GM23338 (cell line): ENCODE measurements around the gene PEDS1. TPM values are rescaled to one million over a fixed set of nuclear protein-coding genes. Genes with fewer than 3 reads are reported as not detected.

Experiments used
- ATAC-seq: fragments of 200-7000 bp; cut with Tn5 transposase; 3 replicates; pipeline ENCODE4 v1.9.1; 2020
- DNase-seq: peaks from one replicate; pipeline ENCODE4 v3.0.0-alpha.2; 2015; ENCODE audit warnings: low spot score
- H2AFZ ChIP-seq: fragments of 200-600 bp; sonication (generic); 2 replicates; pipeline ENCODE4 v1.8.0; 2016; ENCODE audit warnings: antibody characterized with exemption, mild to moderate bottlenecking, moderate library complexity
- H3F3A ChIP-seq: fragments of 200-600 bp; sonication (generic); replicated peaks from 2 replicates; pipeline ENCODE4 v1.8.0; 2017; ENCODE audit warnings: antibody characterized with exemption, mixed run types, low read depth
- H3K27ac ChIP-seq: fragments of 200-600 bp; sonication (generic); 2 replicates; pipeline ENCODE4 v1.6.1; 2016; ENCODE audit warnings: low read depth
- H3K27me3 ChIP-seq: fragments of 200-600 bp; sonication (generic); 2 replicates; pipeline ENCODE4 v1.8.0; 2016; ENCODE audit warnings: mild to moderate bottlenecking, mixed run types, moderate library complexity; ENCODE audit not compliant: insufficient read depth
- H3K36me3 ChIP-seq: fragments of 200-600 bp; sonication (generic); 2 replicates; pipeline ENCODE4 v1.8.0; 2016; ENCODE audit warnings: mild to moderate bottlenecking; ENCODE audit not compliant: insufficient read depth
- H3K4me1 ChIP-seq: fragments of 200-600 bp; sonication (generic); 2 replicates; pipeline ENCODE4 v1.8.0; 2016; ENCODE audit warnings: mild to moderate bottlenecking, moderate library complexity; ENCODE audit not compliant: insufficient read depth
- H3K4me2 ChIP-seq: fragments of 200-600 bp; sonication (generic); 2 replicates; pipeline ENCODE4 v1.7.1; 2017; ENCODE audit warnings: mixed run types
- H3K4me3 ChIP-seq: fragments of 200-600 bp; sonication (generic); 2 replicates; pipeline ENCODE4 v1.6.1; 2016; ENCODE audit warnings: mixed run types
- H3K79me2 ChIP-seq: fragments of 200-600 bp; sonication (generic); replicated peaks from 2 replicates; pipeline ENCODE4 v1.8.0; 2017; ENCODE audit warnings: mild to moderate bottlenecking; ENCODE audit not compliant: insufficient read depth
- H3K9me2 ChIP-seq: fragments of 200-600 bp; sonication (generic); 2 replicates; pipeline ENCODE4 v1.8.0; 2017; ENCODE audit not compliant: insufficient read depth
- H4K20me1 ChIP-seq: fragments of 200-600 bp; sonication (generic); replicated peaks from 2 replicates; pipeline ENCODE4 v1.8.0; 2017; ENCODE audit warnings: mild to moderate bottlenecking; ENCODE audit not compliant: insufficient read depth
- H3K27ac Mint-ChIP-seq: 2 replicates; pipeline ENCODE4 v1.8.0; 2020; ENCODE audit warnings: inconsistent platforms, mild to moderate bottlenecking, moderate library complexity, mixed read lengths
- H3K27me3 Mint-ChIP-seq: 3 replicates; pipeline ENCODE4 v1.8.0; 2022; ENCODE audit warnings: low read depth, mild to moderate bottlenecking, moderate library complexity, mixed read lengths, inconsistent platforms; ENCODE audit not compliant: insufficient read depth, poor library complexity
- H3K36me3 Mint-ChIP-seq: 3 replicates; pipeline ENCODE4 v1.8.0; 2021; ENCODE audit warnings: low read depth, mild to moderate bottlenecking, inconsistent platforms, moderate library complexity, mixed read lengths
- H3K4me1 Mint-ChIP-seq: 3 replicates; pipeline ENCODE4 v1.8.0; 2020; ENCODE audit warnings: mild to moderate bottlenecking, inconsistent platforms, mixed read lengths
- H3K4me3 Mint-ChIP-seq: 3 replicates; pipeline ENCODE4 v1.8.0; 2021; ENCODE audit warnings: moderate library complexity, mild to moderate bottlenecking, inconsistent platforms, mixed read lengths
- H3K9me3 Mint-ChIP-seq: 3 replicates; pipeline ENCODE4 v1.8.0; 2020; ENCODE audit warnings: moderate library complexity, mild to moderate bottlenecking, inconsistent platforms, mixed read lengths
- CREB1 ChIP-seq: fragments of 250-450 bp; sonication (Bioruptor Pico); IDR thresholded peaks from 2 replicates; pipeline ENCODE4 v1.5.0; 2020; ENCODE audit warnings: low read depth, mild to moderate bottlenecking, moderate library complexity
- CTCF ChIP-seq, 2 experiments: fragments of 200-600 bp in 1 of 2; sonication (generic) in 1 of 2; conservative IDR thresholded peaks; 2 replicates each; pipeline versions ENCODE4 v1.5.1 to v1.6.1; 2016 to 2017; ENCODE audit warnings: antibody characterized with exemption in 2 of 2, low read depth in 2 of 2, mild to moderate bottlenecking in 2 of 2, moderate library complexity in 1 of 2
- ETS1 ChIP-seq: IDR thresholded peaks from 2 replicates; pipeline ENCODE4 v1.6.1; 2016; ENCODE audit warnings: antibody characterized with exemption
- EZH2phosphoT487 ChIP-seq: fragments of 200-600 bp; sonication (generic); IDR thresholded peaks from one replicate; pipeline ENCODE4 v1.8.1; 2018; ENCODE audit warnings: antibody characterized with exemption; ENCODE audit not compliant: unreplicated experiment
- JUNB ChIP-seq: IDR thresholded peaks from one replicate; pipeline ENCODE4 v1.6.1; 2016; ENCODE audit warnings: antibody characterized with exemption; ENCODE audit not compliant: unreplicated experiment
- POLR2AphosphoS5 ChIP-seq: IDR thresholded peaks from 2 replicates; pipeline ENCODE4 v1.6.1; 2016; ENCODE audit warnings: antibody characterized with exemption, low read depth
- ZNF331 ChIP-seq: fragments of 250-450 bp; sonication (Bioruptor Pico); IDR thresholded peaks from 2 replicates; pipeline ENCODE4 v1.5.0; 2020; ENCODE audit warnings: low read depth, mild to moderate bottlenecking, moderate library complexity
- ZNF462 ChIP-seq: fragments of 250-450 bp; sonication (Bioruptor Pico); IDR thresholded peaks from 2 replicates; pipeline ENCODE4 v1.5.0; 2020; ENCODE audit warnings: mild to moderate bottlenecking, moderate library complexity
- polyA plus RNA-seq: library from polyadenylated mRNA; unstranded; fragments of >200 nt; fragmentation: Nextera tagmentation; extraction: Ambion mirVana; gene quantifications from 2 replicates; pipeline ENCODE4 v1.2.1, GENCODE V29; 2016
- total RNA-seq: library from RNA; depleted of rRNA; stranded (reverse); fragments of >200 nt; shearing (Covaris generic); gene quantifications from 2 replicates; pipeline ENCODE4 v1.2.3, GENCODE V29; 2014
- TF ChIP-seq, protein P1 (sequence below): IDR thresholded peaks from one replicate; pipeline ENCODE4 v1.6.1; 2018; ENCODE audit warnings: antibody characterized with exemption; ENCODE audit not compliant: unreplicated experiment

PEDS1 gene
- total and polyA plus RNA-seq, 2 experiments from 2014 or later, result 34.5 to 43.6 TPM

- Histone ChIP-seq H3K27me3 (no peaks in the 10 kb centered on the region), H3K4me1 (no peaks in the 10 kb centered on the region), H3K36me3 (no peaks in the 10 kb centered on the region; the same call in 1 of the 2 replicates), H3K27ac (no peak overlapping the region), H3K4me2 (no peak overlapping the region), H3K79me2 (no peaks in the 10 kb centered on the region; the same call in 1 of the 2 replicates), H2AFZ (no peak overlapping the region), H3F3A (no peaks in the 10 kb centered on the region), H3K4me3 (no peak overlapping the region), H4K20me1 (peaks cover 5% of the 10 kb centered on the region), H3K9me2 (no peaks in the 10 kb centered on the region)
- H3K27me3 Mint-ChIP-seq, result peaks cover 7% of the 10 kb centered on the region
- peaks cover 49% of the 10 kb centered on the region for H3K36me3 Mint-ChIP-seq
- no peak for ATAC-seq
- no peak for DNase-seq
- H3K27ac Mint-ChIP-seq, result no peak overlapping the region
- H3K4me3 Mint-ChIP-seq, result no peak overlapping the region
- H3K9me3 Mint-ChIP-seq, result no peaks in the 10 kb centered on the region
- peaks cover 4% of the 10 kb centered on the region; the same call in 2 of the 3 replicates for H3K4me1 Mint-ChIP-seq
- TF ChIP-seq CTCF (conservative IDR thresholded peaks at IDR 0.05; ENCODE audit: low read depth in 2 of 2) (no peak), CREB1 (CRISPR knock-in tag) (no peak), POLR2AphosphoS5 (no peak), JUNB (no peak), ETS1 (no peak), ZNF331 (CRISPR knock-in tag) (no peak), ZNF462 (no peak), EZH2phosphoT487 (no peak)
- TF ChIP-seq, protein P1, sequence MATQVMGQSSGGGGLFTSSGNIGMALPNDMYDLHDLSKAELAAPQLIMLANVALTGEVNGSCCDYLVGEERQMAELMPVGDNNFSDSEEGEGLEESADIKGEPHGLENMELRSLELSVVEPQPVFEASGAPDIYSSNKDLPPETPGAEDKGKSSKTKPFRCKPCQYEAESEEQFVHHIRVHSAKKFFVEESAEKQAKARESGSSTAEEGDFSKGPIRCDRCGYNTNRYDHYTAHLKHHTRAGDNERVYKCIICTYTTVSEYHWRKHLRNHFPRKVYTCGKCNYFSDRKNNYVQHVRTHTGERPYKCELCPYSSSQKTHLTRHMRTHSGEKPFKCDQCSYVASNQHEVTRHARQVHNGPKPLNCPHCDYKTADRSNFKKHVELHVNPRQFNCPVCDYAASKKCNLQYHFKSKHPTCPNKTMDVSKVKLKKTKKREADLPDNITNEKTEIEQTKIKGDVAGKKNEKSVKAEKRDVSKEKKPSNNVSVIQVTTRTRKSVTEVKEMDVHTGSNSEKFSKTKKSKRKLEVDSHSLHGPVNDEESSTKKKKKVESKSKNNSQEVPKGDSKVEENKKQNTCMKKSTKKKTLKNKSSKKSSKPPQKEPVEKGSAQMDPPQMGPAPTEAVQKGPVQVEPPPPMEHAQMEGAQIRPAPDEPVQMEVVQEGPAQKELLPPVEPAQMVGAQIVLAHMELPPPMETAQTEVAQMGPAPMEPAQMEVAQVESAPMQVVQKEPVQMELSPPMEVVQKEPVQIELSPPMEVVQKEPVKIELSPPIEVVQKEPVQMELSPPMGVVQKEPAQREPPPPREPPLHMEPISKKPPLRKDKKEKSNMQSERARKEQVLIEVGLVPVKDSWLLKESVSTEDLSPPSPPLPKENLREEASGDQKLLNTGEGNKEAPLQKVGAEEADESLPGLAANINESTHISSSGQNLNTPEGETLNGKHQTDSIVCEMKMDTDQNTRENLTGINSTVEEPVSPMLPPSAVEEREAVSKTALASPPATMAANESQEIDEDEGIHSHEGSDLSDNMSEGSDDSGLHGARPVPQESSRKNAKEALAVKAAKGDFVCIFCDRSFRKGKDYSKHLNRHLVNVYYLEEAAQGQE, result no peak
Measured at GRCh38 chr20:50130995-50131394, 22.5 kb downstream of the PEDS1 start.
